Body of pancreas (tissue), 4 donors: ENCODE measurements around the gene ARFGAP3.

ENCODE experiments used
- CTCF ChIP-seq, 7 experiments: fragments of 450-650 bp in 4 of 7; fragments of 200-600 bp in 3 of 7; sonication (generic) in 3 of 7; IDR thresholded peaks; one replicate each; pipeline ENCODE4 v1.5.1; 2016 to 2019; ENCODE audit warnings: antibody characterized with exemption in 7 of 7
- POLR2A ChIP-seq, 3 donors: fragments of 450-650 bp; IDR thresholded peaks; one replicate each; pipeline ENCODE4 v1.6.1; 2016; ENCODE audit warnings: antibody characterized with exemption in 3 of 3, mild to moderate bottlenecking in 2 of 3

GRCh38 chr22:42877158-42877557, 20.1 kb upstream of the ARFGAP3 start:
- TF ChIP-seq CTCF (IDR thresholded peaks at IDR 0.05): no peak
- TF ChIP-seq POLR2A (IDR thresholded peaks at IDR 0.05): no peak
